DOHH2 (cell line): ENCODE data around the gene TAL1.

Experiments used
- H3F3A ChIP-seq: fragments of 200-600 bp; sonication (generic), shearing (Covaris generic); 2 replicates; pipeline ENCODE4 v1.6.0; 2016; ENCODE audit warnings: antibody characterized with exemption, mild to moderate bottlenecking; ENCODE audit not compliant: control insufficient read depth, insufficient read depth
- H3K27ac ChIP-seq: fragments of 200-600 bp; sonication (generic); 2 replicates; pipeline ENCODE4 v1.5.1; 2014; ENCODE audit warnings: low read depth, mild to moderate bottlenecking, low read length, moderate library complexity
- H3K27me3 ChIP-seq: fragments of 200-600 bp; sonication (generic); 2 replicates; pipeline ENCODE4 v1.6.1; 2014; ENCODE audit warnings: mild to moderate bottlenecking, low read length, mixed read lengths; ENCODE audit not compliant: control insufficient read depth
- H3K36me3 ChIP-seq: fragments of 200-600 bp; sonication (generic); 2 replicates; pipeline ENCODE4 v1.6.1; 2014; ENCODE audit warnings: mild to moderate bottlenecking, low read length, moderate library complexity, mixed read lengths; ENCODE audit not compliant: control insufficient read depth
- H3K4me1 ChIP-seq: fragments of 200-600 bp; sonication (generic); 2 replicates; pipeline ENCODE4 v1.6.1; 2014; ENCODE audit warnings: mild to moderate bottlenecking, low read length, mixed read lengths; ENCODE audit not compliant: control insufficient read depth
- H3K4me2 ChIP-seq: fragments of 200-600 bp; sonication (generic); 2 replicates; pipeline ENCODE4 v1.6.0; 2014; ENCODE audit warnings: mild to moderate bottlenecking, low read length, moderate library complexity
- H3K4me3 ChIP-seq: fragments of 200-600 bp; sonication (generic); 2 replicates; pipeline ENCODE4 v1.5.1; 2014; ENCODE audit warnings: mild to moderate bottlenecking, low read length, mixed read lengths
- H3K79me2 ChIP-seq: fragments of 200-600 bp; sonication (generic); 2 replicates; pipeline ENCODE4 v1.6.1; 2014; ENCODE audit warnings: mild to moderate bottlenecking, low read length, mixed read lengths; ENCODE audit not compliant: control insufficient read depth
- H3K9me2 ChIP-seq: fragments of 200-600 bp; sonication (generic); replicated peaks from 2 replicates; pipeline ENCODE4 v1.6.1; 2014; ENCODE audit warnings: mild to moderate bottlenecking, low read length, mixed read lengths; ENCODE audit not compliant: control insufficient read depth
- H3K9me3 ChIP-seq: fragments of 200-600 bp; sonication (generic); 2 replicates; pipeline ENCODE4 v1.6.1; 2014; ENCODE audit warnings: antibody characterized with exemption, low read length, mixed read lengths; ENCODE audit not compliant: control insufficient read depth, insufficient read depth
- H4K20me1 ChIP-seq: fragments of 200-600 bp; sonication (generic); 2 replicates; pipeline ENCODE4 v1.6.0; 2014; ENCODE audit warnings: low read depth, mild to moderate bottlenecking, antibody characterized with exemption, low read length, moderate library complexity; ENCODE audit not compliant: control insufficient read depth, insufficient read depth
- EZH2phosphoT487 ChIP-seq: fragments of 200-600 bp; sonication (generic); IDR thresholded peaks from 2 replicates; pipeline ENCODE4 v1.6.1; 2017; ENCODE audit warnings: borderline replicate concordance, mild to moderate bottlenecking, antibody characterized with exemption, low read length, moderate library complexity, mixed read lengths
- TF ChIP-seq, protein P1 (sequence below): fragments of 200-600 bp; sonication (generic); IDR thresholded peaks from one replicate; pipeline ENCODE4 v1.5.1; 2014; ENCODE audit warnings: antibody characterized with exemption, mild to moderate bottlenecking, low read depth, low read length; ENCODE audit not compliant: poor library complexity, severe bottlenecking

TAL1 gene

DNA sequence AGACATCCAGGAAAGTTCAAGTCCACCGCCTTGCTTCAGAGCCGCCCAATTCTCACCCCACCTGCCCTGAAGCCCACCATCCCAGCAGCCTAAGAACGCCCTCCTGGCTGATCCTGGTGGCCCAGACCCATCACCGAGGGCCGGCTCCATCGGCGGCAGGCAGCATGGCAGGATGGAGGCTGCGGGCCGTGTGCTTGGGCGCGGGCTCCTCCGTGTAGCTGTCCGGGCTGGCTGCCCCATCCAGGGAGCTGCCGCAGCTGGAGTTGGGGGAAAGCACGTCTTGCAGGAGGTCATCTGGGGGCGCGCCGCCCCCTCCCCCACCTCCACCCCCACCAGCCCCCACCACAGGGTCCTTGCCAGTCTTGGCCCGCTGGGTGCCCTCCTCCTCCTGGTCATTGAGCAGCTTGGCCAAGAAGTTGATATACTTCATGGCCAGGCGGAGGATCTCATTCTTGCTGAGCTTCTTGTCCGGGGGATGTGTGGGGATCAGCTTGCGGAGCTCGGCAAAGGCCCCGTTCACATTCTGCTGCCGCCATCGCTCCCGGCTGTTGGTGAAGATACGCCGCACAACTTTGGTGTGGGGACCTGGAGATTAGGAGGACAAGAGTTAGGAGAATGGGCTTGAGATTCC, 12.3 kb downstream of the TAL1 start:
- H3F3A ChIP-seq = no peaks in the 10 kb centered on the region
- no peak overlapping the region for H3K4me3 ChIP-seq
- peaks cover 19% of the 10 kb centered on the region for H3K27me3 ChIP-seq
- H3K27ac ChIP-seq = no peak overlapping the region
- H3K4me2 ChIP-seq = no peak overlapping the region
- no peaks in the 10 kb centered on the region for H3K9me3 ChIP-seq
- H4K20me1 ChIP-seq = no peaks in the 10 kb centered on the region
- H3K9me2 ChIP-seq = no peaks in the 10 kb centered on the region
- no peaks in the 10 kb centered on the region for H3K36me3 ChIP-seq
- no peaks in the 10 kb centered on the region for H3K79me2 ChIP-seq
- no peaks in the 10 kb centered on the region for H3K4me1 ChIP-seq
- TF ChIP-seq, protein P1, sequence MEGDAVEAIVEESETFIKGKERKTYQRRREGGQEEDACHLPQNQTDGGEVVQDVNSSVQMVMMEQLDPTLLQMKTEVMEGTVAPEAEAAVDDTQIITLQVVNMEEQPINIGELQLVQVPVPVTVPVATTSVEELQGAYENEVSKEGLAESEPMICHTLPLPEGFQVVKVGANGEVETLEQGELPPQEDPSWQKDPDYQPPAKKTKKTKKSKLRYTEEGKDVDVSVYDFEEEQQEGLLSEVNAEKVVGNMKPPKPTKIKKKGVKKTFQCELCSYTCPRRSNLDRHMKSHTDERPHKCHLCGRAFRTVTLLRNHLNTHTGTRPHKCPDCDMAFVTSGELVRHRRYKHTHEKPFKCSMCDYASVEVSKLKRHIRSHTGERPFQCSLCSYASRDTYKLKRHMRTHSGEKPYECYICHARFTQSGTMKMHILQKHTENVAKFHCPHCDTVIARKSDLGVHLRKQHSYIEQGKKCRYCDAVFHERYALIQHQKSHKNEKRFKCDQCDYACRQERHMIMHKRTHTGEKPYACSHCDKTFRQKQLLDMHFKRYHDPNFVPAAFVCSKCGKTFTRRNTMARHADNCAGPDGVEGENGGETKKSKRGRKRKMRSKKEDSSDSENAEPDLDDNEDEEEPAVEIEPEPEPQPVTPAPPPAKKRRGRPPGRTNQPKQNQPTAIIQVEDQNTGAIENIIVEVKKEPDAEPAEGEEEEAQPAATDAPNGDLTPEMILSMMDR = no peak
- TF ChIP-seq EZH2phosphoT487 = no peak

DNA sequence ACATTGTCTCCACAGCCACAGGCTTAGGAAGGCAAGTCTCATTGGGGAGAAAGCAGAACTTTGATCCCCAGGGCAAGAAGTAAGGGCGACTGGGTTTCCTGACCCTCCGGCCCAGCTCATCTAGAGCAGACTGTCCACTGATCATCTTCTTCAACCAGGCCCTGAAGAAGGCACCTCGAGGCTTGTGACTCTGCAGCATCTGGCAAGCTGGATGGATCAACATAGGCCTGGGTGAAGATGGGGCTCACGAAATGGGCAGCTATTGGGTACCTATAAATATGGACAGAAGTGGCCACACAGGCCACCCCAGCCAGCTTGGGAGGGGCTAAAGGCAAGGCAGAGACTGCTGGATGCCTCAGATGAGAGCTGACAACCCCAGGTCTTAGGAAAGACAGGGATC, 13.0 kb downstream of the TAL1 start:
- no peaks in the 10 kb centered on the region for H3K36me3 ChIP-seq
- no peak overlapping the region for H3K4me3 ChIP-seq
- no peaks in the 10 kb centered on the region for H3K9me2 ChIP-seq
- TF ChIP-seq, protein P1 = no peak
- no peak for TF ChIP-seq EZH2phosphoT487
- H3K9me3 ChIP-seq = no peaks in the 10 kb centered on the region
- no peak overlapping the region for H3K27ac ChIP-seq
- H4K20me1 ChIP-seq = no peaks in the 10 kb centered on the region
- H3K4me2 ChIP-seq = no peak overlapping the region
- no peaks in the 10 kb centered on the region for H3K79me2 ChIP-seq
- no peaks in the 10 kb centered on the region for H3F3A ChIP-seq
- no peaks in the 10 kb centered on the region for H3K4me1 ChIP-seq
- H3K27me3 ChIP-seq = peaks cover 12% of the 10 kb centered on the region

DNA sequence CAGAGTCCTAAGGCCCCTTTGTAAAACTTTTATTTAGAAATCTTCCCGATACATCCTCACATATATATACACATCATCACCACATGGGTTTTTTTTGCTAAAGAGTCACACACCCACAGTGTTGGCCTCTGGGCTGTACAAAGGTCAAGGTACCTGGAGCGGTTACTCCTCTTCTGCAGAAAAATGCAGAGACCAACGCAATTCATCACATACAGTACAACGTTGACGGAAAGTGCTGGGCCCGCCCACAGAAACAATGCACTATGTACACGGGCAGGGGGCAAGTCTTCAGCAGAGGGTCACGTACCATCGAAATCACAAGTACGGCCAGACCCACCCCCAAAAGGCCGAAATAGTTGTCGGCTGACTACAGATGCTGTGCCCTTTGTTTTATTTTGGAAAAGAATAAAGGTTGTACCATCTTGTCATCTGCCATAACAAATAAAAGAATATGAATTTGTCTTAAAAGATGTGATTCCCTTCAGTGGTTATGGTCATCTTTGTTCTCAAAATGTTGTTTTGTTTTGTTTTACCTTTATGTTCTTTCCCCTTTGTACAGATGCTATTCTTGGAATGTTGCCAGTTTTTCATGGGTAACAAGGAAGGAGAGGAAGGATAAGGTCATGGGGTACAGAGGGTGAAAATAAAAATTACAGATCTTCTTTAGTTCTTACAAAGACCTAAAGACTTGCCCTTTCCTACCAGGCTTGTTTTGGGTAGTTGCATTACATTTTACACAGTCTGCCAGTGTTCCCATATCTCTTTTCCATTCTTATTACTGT, 15.6 kb downstream of the TAL1 start:
- no peaks in the 10 kb centered on the region for H4K20me1 ChIP-seq
- H3K79me2 ChIP-seq = no peaks in the 10 kb centered on the region
- no peaks in the 10 kb centered on the region for H3K36me3 ChIP-seq
- H3K27ac ChIP-seq = no peak overlapping the region
- H3K9me2 ChIP-seq = no peaks in the 10 kb centered on the region
- TF ChIP-seq, protein P1 = no peak
- no peak for TF ChIP-seq EZH2phosphoT487
- no peak overlapping the region for H3K4me3 ChIP-seq
- H3F3A ChIP-seq = no peaks in the 10 kb centered on the region
- H3K4me2 ChIP-seq = no peak overlapping the region
- H3K27me3 ChIP-seq = no peaks in the 10 kb centered on the region
- H3K4me1 ChIP-seq = peaks cover 10% of the 10 kb centered on the region
- H3K9me3 ChIP-seq = no peaks in the 10 kb centered on the region
